Measurements from ENCODE around the gene SRC. TPM values are rescaled to one million over a fixed set of nuclear protein-coding genes. Genes with fewer than 3 reads are reported as not detected.
"Not testable (repeated sequence)": the region's sequence is repeated elsewhere in the genome, so short reads cannot be mapped to it uniquely, and the experiment has no call there.

Gene SRC
- total and polyA plus RNA-seq, 10 donors: 7.0 to 68.0 (median 31.2) TPM

DNA sequence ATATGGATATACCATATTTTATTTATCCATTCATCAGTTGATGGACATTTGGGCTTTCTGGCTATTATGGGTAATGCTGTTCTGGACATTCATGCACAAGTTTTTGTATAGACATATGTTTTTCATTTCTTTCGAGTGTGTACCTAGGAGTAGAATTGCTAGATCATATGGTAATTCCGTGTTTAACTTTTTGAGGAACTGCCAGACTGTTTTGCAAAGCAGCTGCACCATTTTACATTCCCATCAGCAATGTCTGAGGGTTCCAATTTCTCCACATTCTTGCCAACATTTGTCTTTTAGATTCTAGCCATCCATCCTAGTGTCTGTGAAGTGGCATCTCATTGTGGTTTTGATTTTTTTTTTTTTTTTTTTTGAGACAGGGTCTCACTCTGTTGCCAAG lies 20.8 kb downstream of the SRC start:
- Histone ChIP-seq H3K4me3 (no peak overlapping the region), H3K27ac (peak overlapping the region in 6 of 8 donors; percentile 30 to 86 (median 72)), H3K36me3 (peaks cover 0 to 7% (median 0%) of the 10 kb centered on the region in 6 donors), H3K4me1 (peaks cover 0 to 53% (median 17%) of the 10 kb centered on the region in 6 donors), H3K27me3 (replicated peaks in 1 of 7) (no peaks in the 10 kb centered on the region), H3K9me3 (no peaks in the 10 kb centered on the region)
- TF ChIP-seq, protein P1, sequence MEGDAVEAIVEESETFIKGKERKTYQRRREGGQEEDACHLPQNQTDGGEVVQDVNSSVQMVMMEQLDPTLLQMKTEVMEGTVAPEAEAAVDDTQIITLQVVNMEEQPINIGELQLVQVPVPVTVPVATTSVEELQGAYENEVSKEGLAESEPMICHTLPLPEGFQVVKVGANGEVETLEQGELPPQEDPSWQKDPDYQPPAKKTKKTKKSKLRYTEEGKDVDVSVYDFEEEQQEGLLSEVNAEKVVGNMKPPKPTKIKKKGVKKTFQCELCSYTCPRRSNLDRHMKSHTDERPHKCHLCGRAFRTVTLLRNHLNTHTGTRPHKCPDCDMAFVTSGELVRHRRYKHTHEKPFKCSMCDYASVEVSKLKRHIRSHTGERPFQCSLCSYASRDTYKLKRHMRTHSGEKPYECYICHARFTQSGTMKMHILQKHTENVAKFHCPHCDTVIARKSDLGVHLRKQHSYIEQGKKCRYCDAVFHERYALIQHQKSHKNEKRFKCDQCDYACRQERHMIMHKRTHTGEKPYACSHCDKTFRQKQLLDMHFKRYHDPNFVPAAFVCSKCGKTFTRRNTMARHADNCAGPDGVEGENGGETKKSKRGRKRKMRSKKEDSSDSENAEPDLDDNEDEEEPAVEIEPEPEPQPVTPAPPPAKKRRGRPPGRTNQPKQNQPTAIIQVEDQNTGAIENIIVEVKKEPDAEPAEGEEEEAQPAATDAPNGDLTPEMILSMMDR (IDR thresholded peaks at IDR 0.05 in 8 of 11, conservative IDR thresholded peaks at IDR 0.05 in 3 of 11): no peak
- TF ChIP-seq POLR2AphosphoS5 (IDR thresholded peaks at IDR 0.05) (no peak), POLR2A (IDR thresholded peaks at IDR 0.05) (no peak)
- WGBS, 5 donors: 24 to 47% (median 37%) methylated on average over 2 of the region's 2 CpGs
- intact Hi-C loops (cut with DNase I; ENCODE audit: low total_unique reads): no loop called here
- no peak for DNase-seq

GRCh38 chr20:37369846-37370245 lies 23.9 kb downstream of the SRC start:
- no peak overlapping the region for H3K4me3 ChIP-seq
- DNase-seq: peak; percentile 37

DNA sequence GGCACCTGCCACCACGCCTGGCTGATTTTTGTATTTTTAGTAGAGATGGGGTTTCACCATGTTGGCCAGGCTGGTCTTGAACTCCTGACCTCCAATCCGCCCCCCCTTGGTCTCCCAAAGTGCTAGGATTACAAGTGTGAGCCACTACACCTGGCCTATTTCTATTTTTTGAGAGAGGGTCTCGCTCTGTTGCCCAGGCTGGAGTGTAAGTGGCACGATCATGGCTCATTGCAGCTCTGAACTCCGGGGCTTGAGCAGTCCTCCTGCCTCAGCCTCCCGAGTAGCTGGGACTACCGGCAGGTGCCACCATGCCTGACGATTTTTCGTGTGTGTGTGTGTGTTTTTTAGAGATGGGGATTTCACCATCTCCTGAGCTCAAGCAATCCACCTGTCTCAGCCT lies 25.9 kb downstream of the SRC start:
- H3K27ac ChIP-seq; H3K9me3 ChIP-seq; H3K27me3 ChIP-seq (replicated peaks in 1 of 7); H3K36me3 ChIP-seq; H3K4me3 ChIP-seq; intact Hi-C loops (cut with DNase I; ENCODE audit: low total_unique reads): not testable (repeated sequence)
- DNase-seq: peak; percentile 29
- H3K4me1 ChIP-seq: peaks cover 0 to 21% (median 5%) of the 10 kb centered on the region in 6 donors
- WGBS, 5 donors: 74 to 88% (median 81%) methylated on average over 8 to 9 of the region's 9 CpGs

More at GRCh38 chr20:37369846-37370245, 23.9 kb downstream of the SRC start:
- Histone ChIP-seq H3K27me3 (replicated peaks in 1 of 7) (no peaks in the 10 kb centered on the region), H3K9me3 (no peaks in the 10 kb centered on the region), H3K4me1 (peaks cover 0 to 37% (median 17%) of the 10 kb centered on the region in 6 donors), H3K36me3 (peaks cover 0 to 7% (median 0%) of the 10 kb centered on the region in 6 donors), H3K27ac (no peak overlapping the region)
- TF ChIP-seq, protein P1 (IDR thresholded peaks at IDR 0.05 in 8 of 11, conservative IDR thresholded peaks at IDR 0.05 in 3 of 11): no peak
- no peak for TF ChIP-seq POLR2AphosphoS5 (IDR thresholded peaks at IDR 0.05)
- TF ChIP-seq POLR2A (IDR thresholded peaks at IDR 0.05): no peak
- 92 to 98% (median 97%) methylated on average over 8 of the region's 8 CpGs for whole genome bisulfite sequencing, 5 donors
- intact Hi-C loops (cut with DNase I; ENCODE audit: low total_unique reads): no loop called here

- no peak for DNase-seq
- Histone ChIP-seq H3K4me3 (no peak overlapping the region), H3K27me3 (replicated peaks in 1 of 7) (no peaks in the 10 kb centered on the region), H3K9me3 (no peaks in the 10 kb centered on the region), H3K36me3 (no peaks in the 10 kb centered on the region), H3K27ac (no peak overlapping the region), H3K4me1 (peaks cover 0 to 20% (median 4%) of the 10 kb centered on the region in 6 donors)
- intact Hi-C loops (cut with DNase I; ENCODE audit: low total_unique reads): no loop called here
- TF ChIP-seq POLR2AphosphoS5 (IDR thresholded peaks at IDR 0.05) (no peak), POLR2A (IDR thresholded peaks at IDR 0.05) (no peak)
- TF ChIP-seq, protein P1 (IDR thresholded peaks at IDR 0.05 in 8 of 11, conservative IDR thresholded peaks at IDR 0.05 in 3 of 11): no peak
- 73 to 91% (median 90%) methylated on average over 3 of the region's 3 CpGs for WGBS, 5 donors
Observed at GRCh38 chr20:37372441-37372840, 26.5 kb downstream of the SRC start.
